Loucy (cell line): Measurements from ENCODE around the gene ST8SIA5.

ENCODE experiments used
- H2AFZ ChIP-seq: fragments of 200-600 bp; sonication (generic); 2 replicates; pipeline ENCODE4 v1.6.0; 2016; ENCODE audit warnings: antibody characterized with exemption, mild to moderate bottlenecking, low read length, moderate library complexity
- H3F3A ChIP-seq: fragments of 200-600 bp; 2 replicates; pipeline ENCODE4 v1.6.0; 2016; ENCODE audit warnings: antibody characterized with exemption, low read depth, mild to moderate bottlenecking
- H3K27me3 ChIP-seq: fragments of 200-600 bp; sonication (generic); 2 replicates; pipeline ENCODE4 v1.6.1; 2014; ENCODE audit warnings: low read length, mild to moderate bottlenecking; ENCODE audit not compliant: insufficient read depth, poor library complexity, severe bottlenecking
- H3K36me3 ChIP-seq: fragments of 200-600 bp; sonication (generic); 2 replicates; pipeline ENCODE4 v1.6.1; 2016; ENCODE audit warnings: low read length; ENCODE audit not compliant: insufficient read depth
- H3K4me1 ChIP-seq: fragments of 200-600 bp; sonication (generic); 2 replicates; pipeline ENCODE4 v1.5.1; 2014; ENCODE audit warnings: low read length, mild to moderate bottlenecking; ENCODE audit not compliant: insufficient read depth, poor library complexity, severe bottlenecking
- H3K4me2 ChIP-seq: fragments of 200-600 bp; sonication (generic); 2 replicates; pipeline ENCODE4 v1.6.0; 2014; ENCODE audit warnings: antibody characterized with exemption, low read length, low read depth, mild to moderate bottlenecking; ENCODE audit not compliant: poor library complexity, severe bottlenecking
- H3K4me3 ChIP-seq: fragments of 200-600 bp; sonication (generic); 2 replicates; pipeline ENCODE4 v1.5.1; 2014; ENCODE audit warnings: low read length, mild to moderate bottlenecking, mixed read lengths; ENCODE audit not compliant: poor library complexity, severe bottlenecking
- H3K79me2 ChIP-seq: fragments of 200-600 bp; sonication (generic); 2 replicates; pipeline ENCODE4 v1.6.1; 2014; ENCODE audit warnings: low read length; ENCODE audit not compliant: insufficient read depth
- H3K9ac ChIP-seq: fragments of 200-600 bp; sonication (generic); 2 replicates; pipeline ENCODE4 v1.6.0; 2014; ENCODE audit warnings: mild to moderate bottlenecking, low read depth, low read length, moderate library complexity; ENCODE audit not compliant: poor library complexity, severe bottlenecking
- H3K9me2 ChIP-seq: fragments of 200-600 bp; sonication (generic); replicated peaks from 2 replicates; pipeline ENCODE4 v1.6.1; 2016; ENCODE audit warnings: low read depth, low read length, mixed read lengths
- H3K9me3 ChIP-seq: fragments of 200-600 bp; sonication (generic); 2 replicates; pipeline ENCODE4 v1.6.1; 2014; ENCODE audit warnings: mild to moderate bottlenecking, antibody characterized with exemption, low read length, low read depth; ENCODE audit not compliant: insufficient read depth
- H4K20me1 ChIP-seq: fragments of 200-600 bp; sonication (generic); 2 replicates; pipeline ENCODE4 v1.6.0; 2014; ENCODE audit warnings: antibody characterized with exemption, low read length, mild to moderate bottlenecking; ENCODE audit not compliant: insufficient read depth, poor library complexity, severe bottlenecking
- CTCF ChIP-seq: fragments of 200-600 bp; sonication (generic); conservative IDR thresholded peaks from 2 replicates; pipeline ENCODE4 v1.5.1; 2014; ENCODE audit warnings: mild to moderate bottlenecking, antibody characterized with exemption, low read length
- EZH2phosphoT487 ChIP-seq: fragments of 200-600 bp; IDR thresholded peaks from 2 replicates; pipeline ENCODE4 v1.6.1; 2018; ENCODE audit warnings: antibody characterized with exemption, mild to moderate bottlenecking, moderate library complexity, borderline replicate concordance

ST8SIA5 gene

GRCh38 chr18:46704189-46704588, 52.7 kb downstream of the ST8SIA5 start:
- TF ChIP-seq EZH2phosphoT487 (no peak), CTCF (no peak)
- no peaks in the 10 kb centered on the region for H3F3A ChIP-seq
- H3K9me2 ChIP-seq: no peaks in the 10 kb centered on the region
- no peak overlapping the region for H2AFZ ChIP-seq
- no peaks in the 10 kb centered on the region for H3K79me2 ChIP-seq
- H3K9me3 ChIP-seq: no peaks in the 10 kb centered on the region
- H3K36me3 ChIP-seq: no peaks in the 10 kb centered on the region
- no peak overlapping the region for H3K9ac ChIP-seq
- no peaks in the 10 kb centered on the region for H3K4me1 ChIP-seq
- H3K4me2 ChIP-seq: no peak overlapping the region
- no peaks in the 10 kb centered on the region for H3K27me3 ChIP-seq
- H3K4me3 ChIP-seq: no peak overlapping the region
- no peaks in the 10 kb centered on the region for H4K20me1 ChIP-seq

DNA sequence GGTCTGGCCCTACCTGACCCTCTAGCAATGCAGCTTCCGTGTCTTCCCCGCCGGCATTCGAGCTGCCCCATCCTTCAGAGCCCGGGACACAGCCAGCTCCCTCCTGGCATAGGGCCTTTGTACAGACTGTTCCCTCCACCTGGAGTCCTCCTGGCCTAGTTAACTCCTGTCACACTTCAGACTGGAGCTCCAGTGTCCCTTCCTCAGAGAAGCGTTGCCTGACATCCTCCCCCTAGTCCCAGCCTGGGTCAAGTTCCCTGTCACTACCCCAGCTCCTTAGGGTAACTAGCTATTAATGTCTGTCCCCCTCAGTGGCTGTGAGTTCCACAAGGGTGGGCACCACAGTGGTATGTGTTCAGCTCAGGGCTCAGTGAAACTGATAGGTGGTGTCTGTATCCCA, 54.4 kb downstream of the ST8SIA5 start:
- Histone ChIP-seq H3K36me3 (no peaks in the 10 kb centered on the region), H3K9me3 (no peaks in the 10 kb centered on the region), H3F3A (no peaks in the 10 kb centered on the region), H3K4me2 (no peak overlapping the region), H2AFZ (no peak overlapping the region), H3K9me2 (no peaks in the 10 kb centered on the region), H3K79me2 (no peaks in the 10 kb centered on the region), H3K4me3 (no peak overlapping the region), H3K27me3 (no peaks in the 10 kb centered on the region), H4K20me1 (no peaks in the 10 kb centered on the region), H3K9ac (no peak overlapping the region), H3K4me1 (no peaks in the 10 kb centered on the region)
- TF ChIP-seq EZH2phosphoT487: no peak
- TF ChIP-seq CTCF: no peak

DNA sequence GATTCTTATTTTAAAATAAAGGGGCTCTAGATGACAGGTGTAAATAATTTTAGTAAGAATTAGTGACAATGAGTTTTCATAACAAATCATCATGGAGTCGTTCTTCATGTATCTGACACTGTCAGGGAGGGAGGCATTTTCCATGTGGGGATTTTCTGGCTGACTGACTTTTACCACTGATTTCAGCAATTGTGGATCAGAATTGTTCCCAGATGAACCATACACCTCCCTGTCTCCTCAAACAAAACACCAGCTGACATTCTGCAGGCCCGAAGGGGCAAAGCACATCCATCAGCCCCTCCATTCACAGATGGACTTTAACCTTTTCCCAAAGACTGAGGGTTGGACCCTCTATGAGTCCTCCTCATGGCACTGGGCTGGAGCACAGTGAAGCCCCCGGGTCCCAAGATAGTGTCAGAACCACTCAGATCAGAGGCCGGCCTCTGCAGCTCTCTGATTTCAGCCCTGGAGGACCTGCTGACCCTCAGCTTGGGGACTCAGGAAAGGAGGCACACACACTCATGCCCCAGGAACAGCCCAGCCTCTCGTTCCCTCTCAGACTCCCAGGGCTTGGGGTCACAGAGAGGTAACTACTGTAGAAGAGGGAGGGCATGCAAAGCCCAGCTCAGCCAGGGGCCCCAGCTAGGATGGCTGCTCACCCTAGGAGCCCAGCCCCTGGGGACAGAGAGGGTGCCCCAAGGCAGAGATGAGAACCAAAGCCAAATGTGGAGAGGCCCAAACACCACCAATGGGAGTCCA, 56.6 kb downstream of the ST8SIA5 start:
- Histone ChIP-seq H3K9me3 (no peaks in the 10 kb centered on the region), H3K4me2 (no peak overlapping the region), H3F3A (no peaks in the 10 kb centered on the region), H3K9me2 (no peaks in the 10 kb centered on the region), H2AFZ (no peak overlapping the region), H3K36me3 (no peaks in the 10 kb centered on the region), H3K4me3 (no peak overlapping the region), H3K4me1 (no peaks in the 10 kb centered on the region), H3K27me3 (no peaks in the 10 kb centered on the region), H3K9ac (no peak overlapping the region), H4K20me1 (no peaks in the 10 kb centered on the region), H3K79me2 (no peaks in the 10 kb centered on the region)
- TF ChIP-seq EZH2phosphoT487 (no peak), CTCF (no peak)
